HG02884 (cell line): ENCODE data around the gene TSHZ2.

ENCODE experiments used
- ATAC-seq: cut with Tn5 transposase; IDR thresholded peaks from one replicate; pipeline ENCODE4 v1.9.1; 2021; ENCODE audit warnings: mild to moderate bottlenecking, moderate library complexity; ENCODE audit not compliant: unreplicated experiment

TSHZ2 gene

DNA sequence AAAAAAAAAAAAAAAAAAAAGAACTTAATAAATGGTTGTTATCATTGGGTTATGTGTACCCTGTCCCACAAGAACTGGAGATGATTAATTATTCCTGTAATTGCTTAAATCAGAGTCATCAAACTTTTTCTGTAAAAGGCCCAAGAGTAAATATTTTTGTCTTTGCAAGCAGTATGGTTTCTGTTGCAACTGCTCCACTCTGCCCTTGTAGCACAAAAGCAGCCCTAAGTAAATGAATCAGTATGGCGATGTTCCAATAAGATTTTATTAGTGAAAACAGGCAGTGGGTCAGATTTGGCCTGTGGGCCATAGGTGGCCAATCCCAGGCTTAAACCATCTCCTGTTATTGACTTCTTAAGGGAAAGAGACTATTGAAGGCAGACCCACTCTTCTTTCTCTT lies 252.7 kb downstream of the TSHZ2 start:
- ATAC-seq, result no peak

DNA sequence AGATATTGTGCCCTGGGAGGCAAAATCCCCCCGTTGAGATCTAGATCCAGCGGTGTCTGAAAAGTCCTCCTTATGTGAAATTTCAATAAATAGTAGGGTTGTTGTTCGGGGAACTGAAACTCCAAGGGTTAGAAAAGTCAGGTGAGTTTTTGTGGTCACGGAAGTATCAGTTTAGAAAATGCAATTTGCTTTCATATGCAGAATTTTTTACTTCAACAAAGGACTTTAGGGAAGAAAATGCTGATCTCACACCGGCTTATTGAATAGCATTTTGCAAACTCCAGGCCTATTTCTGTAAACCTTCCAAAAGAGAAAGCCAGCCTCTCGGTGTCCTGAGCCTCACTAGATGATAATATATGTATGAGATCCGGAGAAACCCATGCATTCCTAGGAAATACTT lies 254.7 kb downstream of the TSHZ2 start:
- ATAC-seq, result peak; percentile 76

DNA sequence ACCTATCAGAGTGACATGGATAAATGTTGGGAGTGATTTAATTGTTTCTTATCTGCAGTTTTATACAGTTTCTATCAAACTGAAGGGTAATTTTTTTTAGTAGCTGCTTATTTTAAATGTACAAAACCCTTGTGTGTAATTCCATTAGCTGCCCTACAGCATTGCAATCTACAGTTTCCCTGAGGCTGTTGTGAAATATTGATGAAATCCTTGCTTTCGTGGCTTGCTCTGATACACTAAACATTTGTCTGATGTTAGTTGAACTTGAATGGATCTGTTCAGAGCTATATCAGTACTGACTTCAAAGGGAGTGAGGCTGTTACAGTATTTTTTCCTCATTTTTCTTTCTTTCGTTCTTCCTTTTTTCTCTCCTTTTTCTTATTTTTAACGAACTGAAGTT lies 255.4 kb downstream of the TSHZ2 start:
- ATAC-seq, result no peak

DNA sequence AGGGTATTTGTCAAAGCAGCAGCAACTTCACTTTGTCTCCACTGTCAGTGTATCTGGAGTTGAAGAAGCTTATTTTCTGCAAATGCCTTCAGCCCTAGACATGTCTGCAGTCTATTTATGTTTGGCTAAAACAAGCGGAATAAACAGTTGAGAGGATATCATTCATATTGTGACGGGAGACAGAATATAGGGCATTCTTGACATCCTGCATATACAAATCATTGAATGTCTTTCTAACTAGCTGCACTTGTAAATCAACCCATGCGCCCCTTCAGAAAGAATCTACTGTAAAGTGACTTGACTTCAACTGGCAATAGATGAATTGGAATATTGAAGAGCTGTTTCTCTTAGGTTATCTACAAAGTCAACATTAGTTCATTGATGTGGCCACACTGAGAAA lies 258.9 kb downstream of the TSHZ2 start:
- ATAC-seq, result no peak

DNA sequence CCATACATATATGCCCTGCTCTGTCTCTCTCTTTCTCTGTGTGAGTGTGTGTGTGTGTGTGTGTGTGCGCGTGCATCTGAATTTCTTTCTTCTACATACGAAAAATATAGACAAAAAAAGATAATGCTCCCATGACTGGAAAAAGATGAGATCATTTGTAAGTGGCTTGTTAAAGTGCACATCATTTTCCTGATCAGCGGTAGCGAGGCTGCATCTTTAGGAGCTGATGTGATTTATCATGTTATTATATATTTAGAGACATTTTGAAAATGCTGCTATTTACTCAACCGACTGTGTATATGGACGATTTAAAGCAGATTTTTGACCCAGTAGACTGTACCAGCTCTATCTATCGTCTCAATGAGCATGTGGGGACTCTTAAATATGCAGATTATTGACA lies 265.3 kb downstream of the TSHZ2 start:
- ATAC-seq, result no peak

DNA sequence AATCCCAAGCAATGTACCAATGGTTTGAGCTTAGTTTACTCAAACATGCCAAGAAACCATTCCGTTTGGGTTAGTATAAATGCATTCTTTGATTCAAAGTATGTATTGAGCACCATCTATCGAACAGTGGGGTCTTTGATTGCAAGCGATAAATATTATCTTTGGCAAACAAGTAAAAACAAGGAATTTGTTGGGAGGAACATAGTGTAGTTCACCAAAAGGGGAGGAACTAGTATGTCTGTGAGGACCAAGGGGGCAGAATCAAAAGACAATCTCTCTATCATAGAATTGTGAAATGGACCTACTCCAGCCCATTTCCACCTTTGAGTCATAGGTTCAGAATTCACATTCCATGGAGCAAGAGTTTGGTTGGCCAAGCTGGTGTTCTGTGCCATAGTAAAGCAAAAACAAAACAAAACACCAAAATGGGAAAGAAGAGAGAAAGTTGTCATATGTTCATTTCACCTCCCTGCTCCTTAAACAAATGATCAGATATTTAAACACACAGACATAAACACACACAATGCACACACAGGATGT lies 266.0 kb downstream of the TSHZ2 start:
- ATAC-seq, result no peak

DNA sequence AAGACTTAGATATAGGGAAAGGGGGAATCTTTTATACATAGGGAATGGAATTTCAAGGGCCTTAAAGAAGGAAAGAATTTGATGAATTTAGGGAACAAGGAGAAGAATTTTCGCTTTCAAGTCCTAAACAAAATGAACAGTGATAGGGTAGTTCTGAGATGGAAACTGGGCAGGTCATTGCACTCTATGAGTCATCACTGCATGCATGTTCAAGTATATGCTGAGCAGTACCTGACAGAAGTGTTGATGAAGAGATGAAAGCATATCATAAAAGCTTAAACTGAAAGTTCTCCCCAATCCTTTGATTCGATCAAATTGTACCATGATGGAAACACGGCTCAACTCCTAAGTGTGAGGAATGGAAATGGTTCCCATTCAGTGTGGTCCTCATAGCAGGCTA lies 271.0 kb downstream of the TSHZ2 start:
- ATAC-seq, result no peak

DNA sequence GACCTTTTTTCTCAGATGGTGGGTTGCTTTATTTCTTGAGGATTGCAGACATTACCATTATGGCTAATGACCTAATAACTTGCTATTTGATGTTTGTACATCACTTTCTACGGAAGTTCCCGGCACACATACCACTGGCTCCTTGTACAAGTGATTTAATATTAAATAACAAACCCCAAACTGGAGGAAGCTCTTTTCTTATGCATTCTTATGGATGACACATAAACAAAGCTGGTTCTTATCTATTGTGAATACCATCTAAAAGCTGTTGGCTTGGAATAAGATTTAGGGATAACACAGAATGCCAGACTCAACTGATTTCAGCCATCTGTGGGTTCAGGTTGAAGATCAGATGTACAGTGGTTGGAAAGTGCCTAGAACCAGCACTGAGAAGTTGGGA lies 272.6 kb downstream of the TSHZ2 start:
- ATAC-seq, result no peak

DNA sequence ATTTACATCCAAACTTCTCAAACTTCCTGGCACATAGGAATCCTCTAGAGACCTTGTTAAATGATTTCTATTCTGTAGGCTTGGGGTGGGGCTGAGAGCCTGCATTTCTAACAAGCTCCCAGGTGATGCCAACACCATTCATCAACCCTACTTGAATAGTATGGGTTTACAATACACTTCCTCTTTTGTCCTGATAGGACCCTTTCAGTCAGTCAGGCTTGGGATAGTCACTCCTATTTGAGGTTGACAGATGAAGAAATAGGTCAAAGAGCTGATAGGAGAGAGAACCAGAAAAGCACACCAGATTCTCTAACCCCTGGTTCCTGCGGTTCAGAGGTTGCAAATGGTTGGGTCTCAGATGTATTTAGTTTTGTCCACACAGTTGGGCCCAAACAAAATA lies 273.4 kb downstream of the TSHZ2 start:
- ATAC-seq, result no peak

DNA sequence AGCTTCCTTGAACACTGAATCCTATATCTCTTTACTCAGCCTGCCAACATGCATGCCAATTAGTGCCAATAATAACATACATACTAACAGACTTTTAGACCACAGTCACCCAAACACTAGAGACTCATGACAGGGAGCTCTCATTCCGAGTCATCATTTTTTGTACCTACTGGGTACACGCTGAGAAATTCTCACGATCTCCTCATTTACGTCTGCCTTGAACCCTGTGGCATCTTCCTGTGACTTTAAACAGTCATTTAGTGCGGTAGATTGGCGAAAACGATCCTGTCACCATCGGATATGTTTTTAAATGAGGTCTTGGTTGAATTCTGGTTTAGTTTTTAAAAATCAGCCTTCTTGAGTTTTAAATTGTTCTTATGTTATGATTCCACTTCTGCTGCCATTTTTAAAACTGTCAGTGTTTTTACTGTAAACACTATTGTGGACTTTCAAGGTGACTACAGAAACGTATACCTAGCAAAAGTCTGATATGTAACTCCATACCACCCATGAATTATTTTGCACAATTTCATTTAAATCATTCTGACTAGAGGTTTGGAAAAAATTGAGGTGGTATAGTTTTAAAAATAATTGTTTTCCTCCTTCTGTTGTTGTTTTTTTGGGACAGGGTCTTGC lies 275.4 kb downstream of the TSHZ2 start:
- ATAC-seq, result no peak

DNA sequence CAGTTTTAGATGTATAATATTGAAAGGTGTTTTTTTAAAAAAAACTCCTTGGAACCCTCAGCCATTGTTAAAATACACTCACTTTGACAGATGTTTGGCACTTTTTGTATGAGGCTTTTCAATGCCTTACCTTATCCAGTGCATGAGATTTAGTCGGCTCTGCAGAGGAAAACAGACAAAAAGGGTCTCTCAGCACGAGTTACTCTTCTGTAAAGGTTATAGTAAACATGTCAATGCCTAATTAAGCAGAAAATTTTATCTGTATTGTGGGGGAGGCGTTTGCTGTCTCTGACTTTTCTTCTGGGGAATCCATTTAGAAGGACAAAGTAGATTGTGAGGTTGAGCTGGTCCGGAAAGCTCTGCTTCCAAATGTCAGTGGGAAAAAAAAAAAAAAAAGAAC lies 278.3 kb downstream of the TSHZ2 start:
- no peak for ATAC-seq

DNA sequence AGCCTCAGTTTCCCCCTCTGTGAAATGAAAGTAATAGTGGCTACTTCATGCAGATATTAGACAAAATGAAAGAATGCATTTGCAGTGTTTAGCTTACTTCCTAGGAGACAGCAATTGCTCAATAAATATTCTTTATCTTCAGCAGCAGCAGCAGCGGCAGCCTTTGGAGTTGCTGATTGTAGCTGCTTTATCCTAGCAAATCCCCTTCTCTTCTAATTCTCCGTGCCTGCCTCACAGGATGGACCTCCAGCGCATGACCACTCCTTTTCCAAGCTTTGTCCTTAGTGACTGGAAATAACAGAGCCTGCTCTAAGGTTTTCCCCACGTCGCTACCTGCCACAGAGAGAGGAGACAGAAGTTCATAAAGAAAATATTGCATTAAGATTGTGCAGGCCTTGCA lies 279.8 kb downstream of the TSHZ2 start:
- ATAC-seq, result no peak

DNA sequence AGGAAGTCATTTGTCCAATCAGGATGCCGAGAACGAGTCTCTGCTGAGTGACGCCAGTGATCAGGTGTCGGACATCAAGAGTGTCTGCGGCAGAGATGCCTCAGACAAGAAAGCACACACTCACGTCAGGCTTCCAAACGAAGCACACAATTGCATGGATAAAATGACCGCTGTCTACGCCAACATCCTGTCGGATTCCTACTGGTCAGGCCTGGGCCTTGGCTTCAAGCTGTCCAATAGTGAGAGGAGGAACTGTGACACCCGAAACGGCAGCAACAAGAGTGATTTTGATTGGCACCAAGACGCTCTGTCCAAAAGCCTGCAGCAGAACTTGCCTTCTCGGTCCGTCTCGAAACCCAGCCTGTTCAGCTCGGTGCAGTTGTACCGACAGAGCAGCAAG lies 281.5 kb downstream of the TSHZ2 start:
- ATAC-seq, result no peak

DNA sequence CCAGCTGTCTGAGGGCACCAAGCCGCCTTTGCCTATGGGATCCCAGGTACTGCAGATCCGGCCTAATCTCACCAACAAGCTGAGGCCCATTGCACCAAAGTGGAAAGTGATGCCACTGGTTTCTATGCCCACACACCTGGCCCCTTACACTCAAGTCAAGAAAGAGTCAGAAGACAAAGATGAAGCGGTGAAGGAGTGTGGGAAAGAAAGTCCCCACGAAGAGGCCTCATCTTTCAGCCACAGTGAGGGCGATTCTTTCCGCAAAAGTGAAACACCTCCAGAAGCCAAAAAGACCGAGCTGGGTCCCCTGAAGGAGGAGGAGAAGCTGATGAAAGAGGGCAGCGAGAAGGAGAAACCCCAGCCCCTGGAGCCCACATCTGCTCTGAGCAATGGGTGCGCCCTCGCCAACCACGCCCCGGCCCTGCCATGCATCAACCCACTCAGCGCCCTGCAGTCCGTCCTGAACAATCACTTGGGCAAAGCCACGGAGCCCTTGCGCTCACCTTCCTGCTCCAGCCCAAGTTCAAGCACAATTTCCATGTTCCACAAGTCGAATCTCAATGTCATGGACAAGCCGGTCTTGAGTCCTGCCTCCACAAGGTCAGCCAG lies 283.0 kb downstream of the TSHZ2 start:
- no peak for ATAC-seq

DNA sequence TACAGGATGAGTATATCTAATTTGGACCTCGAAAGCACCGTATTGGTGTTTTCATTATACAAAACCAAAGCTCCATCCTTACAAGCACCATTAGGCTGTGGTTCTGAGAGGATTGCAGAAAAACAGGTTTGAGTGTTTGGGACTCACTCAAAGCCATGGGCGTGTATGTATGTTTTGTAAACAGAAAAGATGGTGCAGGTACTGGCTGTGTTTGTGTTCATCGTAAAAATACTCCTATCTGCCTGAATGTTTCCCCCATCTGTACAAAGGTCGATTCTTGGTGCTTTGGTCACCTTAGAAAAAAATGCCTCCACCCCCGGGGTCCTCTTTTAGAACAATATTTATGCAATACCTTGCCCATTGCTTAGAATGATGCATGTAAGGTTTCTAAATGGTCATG lies 286.6 kb downstream of the TSHZ2 start:
- no peak for ATAC-seq

DNA sequence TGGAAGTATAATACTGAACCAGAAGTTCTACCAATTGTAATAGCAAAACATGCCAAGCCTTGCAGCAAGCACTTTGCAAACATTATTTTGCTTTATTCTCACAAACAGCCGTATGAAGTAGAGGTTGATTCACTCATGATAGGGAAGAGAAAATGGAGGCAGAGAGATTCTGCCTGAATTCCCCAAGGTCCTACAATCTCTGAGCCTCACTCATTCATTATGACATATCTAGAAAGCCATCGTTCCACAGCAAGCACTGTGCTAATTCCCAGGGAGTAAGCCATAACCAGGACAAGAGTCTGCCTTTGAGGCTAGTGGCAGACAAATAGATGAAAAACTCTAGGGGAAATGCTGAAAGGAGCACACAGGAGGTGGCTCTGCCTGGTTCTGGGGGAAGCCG lies 288.0 kb downstream of the TSHZ2 start:
- ATAC-seq, result no peak

DNA sequence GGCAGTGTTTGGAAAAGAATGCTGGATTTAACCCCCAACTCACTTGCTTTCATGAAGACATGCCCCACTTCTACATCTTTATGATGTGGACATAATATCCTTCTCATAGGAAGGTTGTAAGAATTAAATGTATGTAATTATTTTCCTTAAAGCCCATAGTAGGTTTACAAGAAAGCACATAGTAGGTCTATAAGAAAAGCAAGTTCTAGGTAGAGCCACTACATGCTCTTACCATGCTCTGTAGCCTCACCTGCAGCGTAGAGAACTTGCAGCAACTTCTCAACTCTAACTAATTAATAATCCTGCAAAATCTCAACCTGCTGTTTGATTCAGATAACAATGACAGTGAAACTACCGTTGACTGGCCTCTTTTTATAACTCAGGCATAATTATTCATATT lies 288.4 kb downstream of the TSHZ2 start:
- ATAC-seq, result no peak

DNA sequence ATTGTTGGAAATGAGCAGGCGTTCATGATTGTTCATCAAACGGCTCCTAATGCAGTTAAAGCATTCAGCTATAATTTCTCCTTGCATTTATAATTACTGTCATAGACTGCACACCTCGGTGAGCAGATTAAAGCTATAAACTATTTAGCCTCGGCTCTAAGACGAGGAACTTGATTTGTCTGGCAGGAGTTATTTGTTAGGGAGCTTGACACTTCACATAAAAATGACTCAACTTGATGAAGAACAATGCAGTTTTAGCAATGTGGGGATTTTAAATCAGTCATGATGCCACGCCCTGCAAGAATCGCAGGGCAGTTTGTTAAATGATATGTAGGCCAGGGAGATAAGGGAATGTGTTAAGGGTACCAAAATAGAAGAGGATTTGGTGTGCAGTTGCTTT lies 290.2 kb downstream of the TSHZ2 start:
- ATAC-seq, result no peak

DNA sequence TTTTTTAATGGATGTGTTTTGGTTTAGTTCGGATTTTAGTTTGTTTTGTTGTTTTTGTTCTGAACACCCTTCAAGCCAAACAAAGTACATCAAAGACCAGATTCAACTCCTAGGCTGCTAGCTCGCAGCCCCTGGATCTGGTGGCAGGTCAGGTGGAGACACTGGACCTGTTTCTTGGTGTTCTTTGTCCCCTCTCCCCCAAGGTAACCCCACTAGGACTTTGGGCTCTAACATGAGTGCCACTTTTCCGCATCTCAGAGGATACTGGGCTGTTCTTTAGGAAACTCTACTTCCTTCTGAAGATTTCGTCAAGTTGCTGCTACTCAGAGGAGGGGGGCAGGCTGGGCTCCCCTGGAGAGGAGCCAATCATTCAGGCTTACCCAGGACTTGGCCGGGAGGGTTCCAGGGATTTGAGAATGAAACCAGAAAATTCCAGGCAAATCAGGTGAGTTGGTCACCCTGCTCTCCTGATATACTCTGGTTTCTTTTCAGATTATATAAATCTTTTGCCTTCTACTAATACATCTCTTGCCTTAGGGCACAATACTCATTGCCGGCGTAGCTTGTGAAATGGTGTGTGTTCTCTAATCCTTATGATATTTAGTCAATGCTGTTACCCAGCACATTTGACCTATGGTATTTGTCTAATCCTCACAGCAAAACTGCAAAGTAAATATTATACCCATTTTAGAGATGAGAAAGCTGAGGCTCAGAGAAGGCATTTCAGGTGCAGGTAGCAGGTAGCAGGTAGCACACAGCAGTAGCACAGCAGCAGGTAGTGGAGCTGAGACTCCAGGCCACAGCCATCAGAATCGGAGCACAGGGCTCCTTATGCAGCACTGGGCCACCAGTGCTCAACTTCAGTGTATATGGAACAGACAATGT lies 291.6 kb downstream of the TSHZ2 start:
- no peak for ATAC-seq

DNA sequence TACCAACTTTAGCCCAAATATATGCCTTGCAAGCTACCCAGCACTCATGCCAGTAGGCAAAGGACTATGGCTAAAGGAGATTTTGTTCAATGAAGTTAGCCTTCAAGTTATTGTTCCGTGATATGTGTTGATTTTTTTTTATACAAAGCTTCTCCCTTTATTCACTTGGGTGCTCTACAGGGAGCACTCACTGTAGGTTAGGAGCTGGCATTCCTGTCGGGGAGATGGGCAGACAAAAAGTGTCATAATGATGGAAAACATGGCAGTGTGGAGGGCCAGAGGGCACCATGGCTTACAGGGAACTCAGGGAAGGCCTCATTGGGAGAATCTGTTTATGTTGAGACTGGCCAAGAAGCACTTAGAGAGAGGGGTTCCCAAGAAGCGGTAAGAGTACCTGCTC lies 292.4 kb downstream of the TSHZ2 start:
- no peak for ATAC-seq

DNA sequence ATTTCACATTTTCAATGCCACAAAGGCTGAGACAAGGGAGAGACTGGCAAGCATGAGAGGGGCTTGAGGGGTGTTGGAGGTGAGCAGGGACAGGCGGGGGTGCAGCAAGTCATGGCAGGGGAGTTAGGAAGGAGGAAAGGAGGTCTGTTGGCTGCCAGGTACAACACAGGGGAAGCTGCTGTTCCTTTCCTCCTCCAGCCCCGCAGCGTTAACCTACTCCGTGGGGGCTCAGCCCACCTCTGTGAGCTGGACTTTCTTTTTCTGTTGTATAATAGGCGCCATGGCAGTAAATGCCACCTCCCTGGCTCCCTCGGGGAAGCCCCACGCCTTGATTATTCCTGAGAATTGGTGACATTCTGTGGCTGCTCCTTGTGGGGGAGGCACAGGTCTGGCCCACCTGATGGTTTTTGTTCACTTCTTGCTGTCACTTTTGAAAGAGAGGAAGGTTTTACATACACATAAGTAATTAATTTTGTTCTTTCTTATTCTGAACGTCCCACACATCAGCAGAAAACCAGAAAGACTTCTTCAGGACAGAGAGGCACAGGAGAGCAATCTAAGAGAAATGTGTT lies 293.2 kb downstream of the TSHZ2 start:
- no peak for ATAC-seq

DNA sequence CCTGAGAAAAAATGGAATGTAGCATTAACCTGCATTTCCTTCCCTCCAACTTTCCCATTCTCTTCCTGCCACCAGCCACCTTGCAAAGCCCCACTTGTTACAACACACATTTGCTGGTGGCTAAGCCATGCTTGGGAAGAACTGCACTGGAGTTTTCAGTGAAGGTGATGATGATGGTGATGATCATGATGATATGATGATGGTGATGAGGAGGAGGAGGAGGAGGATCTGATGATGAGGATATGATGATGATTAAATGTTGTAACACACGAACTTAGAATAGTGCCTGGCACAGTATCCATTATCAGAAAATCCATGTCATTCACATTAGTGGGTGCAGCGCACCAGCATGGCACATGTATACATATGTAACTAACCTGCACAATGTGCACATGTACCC lies 297.2 kb downstream of the TSHZ2 start:
- ATAC-seq, result no peak
